Measurements from ENCODE around the gene PIWIL1.

Gene PIWIL1

DNA sequence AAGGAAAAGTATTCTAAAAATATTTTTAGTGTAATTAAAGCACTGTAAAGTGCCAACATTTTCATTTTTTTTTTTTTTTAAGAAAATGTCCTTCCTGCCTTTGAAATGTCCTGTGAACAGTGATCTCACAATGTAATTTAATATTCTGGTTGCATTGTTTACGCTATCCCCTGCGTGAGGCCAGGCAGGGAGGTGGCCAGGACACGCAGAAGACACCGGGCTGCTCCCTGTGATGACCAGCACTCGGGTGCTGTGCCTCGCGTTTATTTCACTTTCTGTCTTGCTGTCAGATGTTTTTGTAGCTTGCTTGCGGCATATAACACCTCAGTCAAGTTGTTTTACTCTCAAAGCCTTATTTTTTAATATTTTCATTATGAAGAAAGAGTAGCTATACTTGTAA is 18.5 kb downstream of the PIWIL1 start:
- Mint-ChIP-seq H3K4me1 (peaks cover 52% of the 10 kb centered on the region), H3K27me3 (ENCODE audit: low read depth, poor library complexity) (peaks cover 22% of the 10 kb centered on the region), H3K36me3 (ENCODE audit: low read depth) (no peaks in the 10 kb centered on the region), H3K4me3 (no peak overlapping the region), H3K9me3 (no peaks in the 10 kb centered on the region), H3K27ac (no peak overlapping the region)
- TF ChIP-seq, protein P1, sequence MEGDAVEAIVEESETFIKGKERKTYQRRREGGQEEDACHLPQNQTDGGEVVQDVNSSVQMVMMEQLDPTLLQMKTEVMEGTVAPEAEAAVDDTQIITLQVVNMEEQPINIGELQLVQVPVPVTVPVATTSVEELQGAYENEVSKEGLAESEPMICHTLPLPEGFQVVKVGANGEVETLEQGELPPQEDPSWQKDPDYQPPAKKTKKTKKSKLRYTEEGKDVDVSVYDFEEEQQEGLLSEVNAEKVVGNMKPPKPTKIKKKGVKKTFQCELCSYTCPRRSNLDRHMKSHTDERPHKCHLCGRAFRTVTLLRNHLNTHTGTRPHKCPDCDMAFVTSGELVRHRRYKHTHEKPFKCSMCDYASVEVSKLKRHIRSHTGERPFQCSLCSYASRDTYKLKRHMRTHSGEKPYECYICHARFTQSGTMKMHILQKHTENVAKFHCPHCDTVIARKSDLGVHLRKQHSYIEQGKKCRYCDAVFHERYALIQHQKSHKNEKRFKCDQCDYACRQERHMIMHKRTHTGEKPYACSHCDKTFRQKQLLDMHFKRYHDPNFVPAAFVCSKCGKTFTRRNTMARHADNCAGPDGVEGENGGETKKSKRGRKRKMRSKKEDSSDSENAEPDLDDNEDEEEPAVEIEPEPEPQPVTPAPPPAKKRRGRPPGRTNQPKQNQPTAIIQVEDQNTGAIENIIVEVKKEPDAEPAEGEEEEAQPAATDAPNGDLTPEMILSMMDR (IDR thresholded peaks at IDR 0.05) = no peak
- no peak for DNase-seq

DNA sequence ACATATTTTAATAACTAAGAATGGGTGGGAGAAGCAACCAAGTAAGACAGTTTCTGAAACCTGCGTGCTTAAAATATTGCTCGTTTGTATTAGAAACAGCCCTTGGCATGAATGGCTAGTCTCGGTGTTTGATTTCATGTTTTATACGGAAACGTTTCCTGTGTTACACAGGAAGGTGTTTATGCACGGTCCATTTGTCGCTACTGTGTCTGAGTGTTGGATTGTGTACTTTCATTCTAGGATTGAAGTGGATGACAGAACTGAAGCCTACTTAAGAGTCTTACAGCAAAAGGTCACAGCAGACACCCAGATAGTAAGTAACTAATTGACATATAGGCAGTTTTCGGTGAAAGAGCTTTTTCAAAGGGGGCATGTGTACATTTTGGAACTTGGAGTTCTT is 19.6 kb downstream of the PIWIL1 start:
- H3K4me3 Mint-ChIP-seq = no peak overlapping the region
- H3K36me3 Mint-ChIP-seq (ENCODE audit: low read depth) = no peaks in the 10 kb centered on the region
- H3K27ac Mint-ChIP-seq = no peak overlapping the region
- TF ChIP-seq, protein P1 (IDR thresholded peaks at IDR 0.05) = no peak
- H3K9me3 Mint-ChIP-seq = no peaks in the 10 kb centered on the region
- H3K27me3 Mint-ChIP-seq (ENCODE audit: low read depth, poor library complexity) = peaks cover 26% of the 10 kb centered on the region
- DNase-seq = no peak
- H3K4me1 Mint-ChIP-seq = peaks cover 45% of the 10 kb centered on the region

DNA sequence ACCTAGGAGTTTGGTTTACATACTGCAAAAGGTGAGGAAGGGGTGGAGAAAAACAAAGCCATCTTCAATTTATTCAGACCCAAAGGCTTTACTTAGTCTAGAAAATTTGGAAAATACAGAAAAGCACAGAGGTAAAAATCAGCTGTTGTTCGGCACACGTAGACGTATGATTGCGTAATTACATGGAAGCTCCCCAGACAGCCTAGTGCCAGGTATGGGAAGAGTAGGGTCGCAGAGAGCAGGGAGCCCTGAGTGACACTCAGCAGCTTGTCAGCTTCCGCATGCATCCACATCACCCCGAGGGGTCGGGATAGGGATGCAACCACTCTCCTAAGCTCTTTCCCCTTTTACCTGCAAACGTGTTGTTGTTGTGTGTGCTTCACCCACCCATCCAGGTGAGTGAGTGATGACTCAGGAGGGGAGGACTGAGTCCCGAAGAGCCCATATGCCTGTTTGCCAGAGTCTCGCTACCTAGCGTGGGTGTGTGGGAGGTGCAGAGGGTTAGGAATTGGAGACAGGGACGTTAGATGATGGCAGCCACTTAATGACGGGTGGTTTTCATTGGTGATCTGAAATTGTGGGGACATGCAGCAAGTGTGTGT is 20.1 kb downstream of the PIWIL1 start:
- Mint-ChIP-seq H3K27ac (no peak overlapping the region), H3K27me3 (ENCODE audit: low read depth, poor library complexity) (peaks cover 27% of the 10 kb centered on the region), H3K9me3 (no peaks in the 10 kb centered on the region), H3K4me1 (peaks cover 45% of the 10 kb centered on the region), H3K36me3 (ENCODE audit: low read depth) (no peaks in the 10 kb centered on the region), H3K4me3 (no peak overlapping the region)
- TF ChIP-seq, protein P1 (IDR thresholded peaks at IDR 0.05) = no peak
- DNase-seq = no peak

DNA sequence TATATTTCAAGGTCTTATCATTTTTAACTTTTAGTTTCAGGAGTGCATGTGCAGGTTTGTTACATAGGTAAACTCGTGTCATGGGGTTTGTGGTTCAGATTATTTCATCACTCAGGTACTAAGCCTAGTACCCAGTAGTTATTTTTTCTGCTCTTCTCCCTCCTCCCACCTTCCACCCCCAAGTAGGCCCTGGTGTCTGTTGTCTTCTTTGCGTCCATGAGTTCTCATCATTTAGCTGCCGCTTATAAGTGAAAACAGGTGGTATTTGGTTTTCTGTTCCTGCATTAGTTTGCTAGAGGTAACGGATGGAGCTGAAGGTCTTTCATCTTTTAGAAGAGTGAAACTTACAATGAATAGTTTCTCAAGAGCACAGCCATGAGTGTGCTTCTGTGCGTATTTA is 24.4 kb downstream of the PIWIL1 start:
- Mint-ChIP-seq H3K27me3 (ENCODE audit: low read depth, poor library complexity) (peaks cover 19% of the 10 kb centered on the region), H3K4me3 (no peak overlapping the region), H3K4me1 (peaks cover 51% of the 10 kb centered on the region), H3K9me3 (no peaks in the 10 kb centered on the region), H3K27ac (no peak overlapping the region), H3K36me3 (ENCODE audit: low read depth) (no peaks in the 10 kb centered on the region)
- TF ChIP-seq, protein P1 (IDR thresholded peaks at IDR 0.05) = no peak
- no peak for DNase-seq

DNA sequence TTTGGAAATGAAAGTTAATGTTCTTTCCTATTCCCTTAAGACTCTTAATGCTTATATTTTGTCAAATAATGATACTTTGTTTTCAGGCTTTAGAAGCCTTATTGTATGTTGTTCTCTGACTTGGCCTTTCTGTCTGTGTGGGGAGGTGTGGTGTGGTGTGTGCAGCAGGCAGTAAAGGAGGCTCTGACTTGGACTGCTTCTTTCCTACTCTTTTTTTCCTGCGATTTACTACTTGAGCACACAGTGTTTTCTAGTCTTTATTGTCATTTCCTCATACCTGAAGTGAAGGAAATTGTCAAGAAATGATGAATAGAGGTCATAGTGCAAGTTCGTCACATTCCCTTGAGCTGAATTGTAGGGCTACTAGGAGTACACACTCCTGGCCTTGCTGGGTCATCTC is 26.9 kb downstream of the PIWIL1 start:
- TF ChIP-seq, protein P1 (IDR thresholded peaks at IDR 0.05) = no peak
- Mint-ChIP-seq H3K27me3 (ENCODE audit: low read depth, poor library complexity) (peaks cover 13% of the 10 kb centered on the region), H3K27ac (no peak overlapping the region), H3K4me1 (peaks cover 30% of the 10 kb centered on the region), H3K36me3 (ENCODE audit: low read depth) (no peaks in the 10 kb centered on the region), H3K9me3 (no peaks in the 10 kb centered on the region), H3K4me3 (no peak overlapping the region)
- DNase-seq = no peak

DNA sequence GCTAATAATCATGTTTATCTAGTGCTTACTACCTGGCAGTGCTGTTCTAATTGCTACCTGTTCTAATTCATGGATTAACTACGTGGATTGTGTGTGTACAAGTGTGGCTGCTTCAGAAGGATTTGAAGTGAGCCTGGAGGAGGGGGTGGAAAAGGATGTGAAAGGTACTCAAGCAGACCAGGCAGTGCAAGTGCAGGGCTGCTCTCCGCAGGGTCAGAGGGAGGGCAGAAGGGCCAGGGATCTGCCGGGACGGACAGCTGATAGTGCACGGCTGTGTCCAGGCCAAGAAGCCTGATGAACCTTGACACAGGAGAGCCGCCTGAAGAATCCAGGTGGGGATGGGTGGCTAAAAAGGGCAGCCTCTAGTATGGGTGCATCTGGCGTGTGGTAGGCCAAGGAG is 28.5 kb downstream of the PIWIL1 start:
- peak; percentile 30 for DNase-seq
- H3K4me3 Mint-ChIP-seq = no peak overlapping the region
- peaks cover 16% of the 10 kb centered on the region for H3K27me3 Mint-ChIP-seq (ENCODE audit: low read depth, poor library complexity)
- no peaks in the 10 kb centered on the region for H3K36me3 Mint-ChIP-seq (ENCODE audit: low read depth)
- H3K9me3 Mint-ChIP-seq = no peaks in the 10 kb centered on the region
- peaks cover 38% of the 10 kb centered on the region for H3K4me1 Mint-ChIP-seq
- TF ChIP-seq, protein P1 (IDR thresholded peaks at IDR 0.05) = no peak
- peak overlapping the region; percentile 24 for H3K27ac Mint-ChIP-seq
